Measurements from ENCODE around the gene NUDT16L1. TPM values are rescaled to one million over a fixed set of nuclear protein-coding genes. Genes with fewer than 3 reads are reported as not detected.

Gene NUDT16L1
- total RNA-seq, 1 experiment from 2014 or later, result 33.8 TPM

GRCh38 chr16:4696905-4697847 lies 3.8 kb downstream of the NUDT16L1 start:
- BruUV-seq (replicated peaks), result no TSS peak
- TF ChIP-seq EZH2 (IDR thresholded peaks at IDR 0.05; ENCODE audit: borderline replicate concordance, low read depth, low read length, poor library complexity, severe bottlenecking), result no peak
- no peak for TF ChIP-seq CTCF (conservative IDR thresholded peaks at IDR 0.05; ENCODE audit: low read depth, low read length)
- Histone ChIP-seq H3K27ac (ENCODE audit: low read depth, low read length, poor library complexity, severe bottlenecking) (no peak overlapping the region), H3K4me3 (ENCODE audit: low read depth, low read length, poor library complexity, severe bottlenecking) (no peak overlapping the region), H3K9me3 (ENCODE audit: low read depth, low read length, poor library complexity, severe bottlenecking) (no peaks in the 10 kb centered on the region), H3K4me1 (ENCODE audit: insufficient read depth, low read length, poor library complexity, severe bottlenecking) (peaks cover 4% of the 10 kb centered on the region), H3K36me3 (ENCODE audit: insufficient read depth, low read length, poor library complexity, severe bottlenecking) (peaks cover 37% of the 10 kb centered on the region), H3K27me3 (replicated peaks; ENCODE audit: insufficient read depth, low read depth, low read length, poor library complexity) (no peaks in the 10 kb centered on the region)
- DNase-seq (ENCODE audit: low spot score), result no peak
- intact Hi-C loops (cut with micrococcal nuclease; ENCODE audit: unreplicated experiment), result loop anchor here (10.0 kb wide), 1 partner anchor 258 kb away; the partner anchor contains the start of gene SEC14L5
- CTCF ChIA-PET, result no interaction called here
- POLR2A ChIA-PET (ENCODE audit: low non-redundant PET), result no interaction called here

DNA sequence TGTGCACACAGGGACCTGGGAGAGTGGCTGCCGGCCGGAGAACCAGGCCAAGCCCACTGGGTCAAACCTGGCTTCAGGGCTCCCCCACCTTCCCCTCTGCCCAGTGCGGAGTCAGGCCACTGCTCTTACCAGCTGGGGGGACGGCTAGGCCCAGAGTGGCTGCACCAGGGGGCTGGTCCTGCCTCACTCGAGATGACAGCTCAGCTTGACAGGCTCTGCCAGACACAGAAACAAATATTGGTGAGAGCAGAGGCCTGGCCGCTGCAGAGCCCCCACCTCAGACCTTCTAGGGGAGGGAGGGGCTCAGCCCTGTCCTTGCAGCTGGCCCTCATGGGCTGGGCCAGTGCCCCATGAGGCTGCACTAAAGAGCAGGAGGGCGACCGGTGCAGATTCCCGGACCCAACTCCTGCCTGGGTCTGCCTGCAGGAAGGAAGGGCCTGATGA lies 4.5 kb downstream of the NUDT16L1 start:
- H3K4me3 ChIP-seq (ENCODE audit: low read depth, low read length, poor library complexity, severe bottlenecking), result no peak overlapping the region
- H3K27me3 ChIP-seq (replicated peaks; ENCODE audit: insufficient read depth, low read depth, low read length, poor library complexity), result no peaks in the 10 kb centered on the region
- ChIA-PET POLR2A (ENCODE audit: low non-redundant PET) (no interaction called here), CTCF (no interaction called here)
- TF ChIP-seq CTCF (conservative IDR thresholded peaks at IDR 0.05; ENCODE audit: low read depth, low read length) (no peak), EZH2 (IDR thresholded peaks at IDR 0.05; ENCODE audit: borderline replicate concordance, low read depth, low read length, poor library complexity, severe bottlenecking) (no peak)
- peaks cover 41% of the 10 kb centered on the region for H3K36me3 ChIP-seq (ENCODE audit: insufficient read depth, low read length, poor library complexity, severe bottlenecking)
- H3K4me1 ChIP-seq (ENCODE audit: insufficient read depth, low read length, poor library complexity, severe bottlenecking), result peaks cover 2% of the 10 kb centered on the region
- no peak overlapping the region for H3K27ac ChIP-seq (ENCODE audit: low read depth, low read length, poor library complexity, severe bottlenecking)
- no peak for DNase-seq (ENCODE audit: low spot score)
- H3K9me3 ChIP-seq (ENCODE audit: low read depth, low read length, poor library complexity, severe bottlenecking), result no peaks in the 10 kb centered on the region
- intact Hi-C loops (cut with micrococcal nuclease; ENCODE audit: unreplicated experiment), result loop anchor here (10.0 kb wide), 1 partner anchor 257 kb away; the partner anchor contains the start of gene SEC14L5
- no TSS peak for BruUV-seq (replicated peaks)

DNA sequence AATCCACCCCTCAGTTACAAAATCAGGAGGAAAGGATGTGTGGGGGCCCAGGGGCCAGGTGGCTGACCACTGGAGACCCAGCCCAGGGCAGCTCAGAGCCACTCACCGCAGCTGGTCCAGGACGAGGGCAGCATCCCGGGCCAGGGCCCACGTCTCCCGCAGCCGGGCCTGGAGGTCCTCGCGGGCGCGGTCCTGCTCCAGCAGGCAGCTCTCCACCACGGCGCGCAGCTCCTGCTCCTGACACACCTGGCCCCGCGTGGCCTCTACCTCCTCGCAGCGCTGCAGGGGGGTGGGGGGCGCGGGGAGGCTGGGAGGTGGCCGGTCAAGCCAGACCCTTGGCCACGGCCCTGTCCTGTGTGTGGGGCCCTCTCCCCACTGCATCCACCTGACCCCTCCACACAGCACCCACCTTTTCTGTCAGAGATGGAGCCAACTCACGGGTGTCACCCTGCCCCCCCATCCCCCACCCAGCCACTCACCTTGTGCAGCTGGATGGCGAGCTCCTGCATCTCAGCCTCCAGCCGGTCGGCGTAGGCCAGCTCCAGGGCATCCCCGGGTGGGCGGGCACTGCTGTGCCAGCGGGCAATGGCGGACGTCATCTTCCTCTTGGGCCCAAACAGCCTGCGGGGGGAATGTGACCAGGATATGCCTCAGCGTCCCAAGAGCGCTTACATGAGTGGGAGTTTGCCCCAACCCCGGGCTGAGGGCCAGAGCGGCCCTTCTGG lies 5.1 kb downstream of the NUDT16L1 start:
- POLR2A ChIA-PET (ENCODE audit: low non-redundant PET), result no interaction called here
- BruUV-seq (replicated peaks), result no TSS peak
- TF ChIP-seq EZH2 (IDR thresholded peaks at IDR 0.05; ENCODE audit: borderline replicate concordance, low read depth, low read length, poor library complexity, severe bottlenecking), result no peak
- no peak for TF ChIP-seq CTCF (conservative IDR thresholded peaks at IDR 0.05; ENCODE audit: low read depth, low read length)
- Histone ChIP-seq H3K9me3 (ENCODE audit: low read depth, low read length, poor library complexity, severe bottlenecking) (no peaks in the 10 kb centered on the region), H3K27ac (ENCODE audit: low read depth, low read length, poor library complexity, severe bottlenecking) (no peak overlapping the region), H3K4me3 (ENCODE audit: low read depth, low read length, poor library complexity, severe bottlenecking) (no peak overlapping the region), H3K36me3 (ENCODE audit: insufficient read depth, low read length, poor library complexity, severe bottlenecking) (peaks cover 41% of the 10 kb centered on the region), H3K4me1 (ENCODE audit: insufficient read depth, low read length, poor library complexity, severe bottlenecking) (no peaks in the 10 kb centered on the region), H3K27me3 (replicated peaks; ENCODE audit: insufficient read depth, low read depth, low read length, poor library complexity) (no peaks in the 10 kb centered on the region)
- CTCF ChIA-PET, result no interaction called here
- intact Hi-C loops (cut with micrococcal nuclease; ENCODE audit: unreplicated experiment), result loop anchor here (10.0 kb wide), 1 partner anchor 256 kb away; the partner anchor contains the start of gene SEC14L5
- DNase-seq (ENCODE audit: low spot score), result no peak
